WTC11 (cell line): Measurements from ENCODE around the gene FUT8. TPM values are rescaled to one million over a fixed set of nuclear protein-coding genes. Genes with fewer than 3 reads are reported as not detected.

Source experiments
- ATAC-seq: fragments of 200-7000 bp; cut with Tn5 transposase; 2 replicates; pipeline ENCODE4 v1.10.0; 2021; ENCODE audit warnings: mild to moderate bottlenecking, moderate library complexity
- CTCF ChIA-PET: fragments of 300-600 bp; sonication (Branson Sonifier 250); formaldehyde crosslinking; loops from one replicate; lab custom pipeline; 2021; ENCODE audit warnings: antibody characterized with exemption; lab: Charles Lee
- POLR2A ChIA-PET: fragments of 350-600 bp; sonication (Branson Sonifier 250); formaldehyde crosslinking; loops from one replicate; lab custom pipeline; 2021; ENCODE audit warnings: antibody characterized with exemption; lab: Charles Lee
- DNase-seq: peaks from one replicate; pipeline ENCODE4 v3.0.0; 2021; ENCODE audit warnings: low spot score
- H3K27ac Mint-ChIP-seq: 2 replicates; pipeline ENCODE4 v1.8.0; 2021; ENCODE audit warnings: mixed read lengths
- H3K27me3 Mint-ChIP-seq: 2 replicates; pipeline ENCODE4 v1.8.0; 2021; ENCODE audit warnings: low read depth, mild to moderate bottlenecking, moderate library complexity, mixed read lengths
- H3K36me3 Mint-ChIP-seq: 2 replicates; pipeline ENCODE4 v1.8.0; 2021; ENCODE audit warnings: mixed read lengths
- H3K4me1 Mint-ChIP-seq: 2 replicates; pipeline ENCODE4 v1.8.0; 2022; ENCODE audit warnings: mixed read lengths
- H3K4me3 Mint-ChIP-seq: 2 replicates; pipeline ENCODE4 v1.8.0; 2021; ENCODE audit warnings: mild to moderate bottlenecking, moderate library complexity, mixed read lengths
- H3K9me3 Mint-ChIP-seq: 2 replicates; pipeline ENCODE4 v1.8.0; 2021; ENCODE audit warnings: mixed read lengths
- AR ChIP-seq: fragments of 250-450 bp; sonication (Bioruptor Pico); IDR thresholded peaks from 2 replicates; pipeline ENCODE4 v1.9.0; 2021; ENCODE audit warnings: mild to moderate bottlenecking
- ATF1 ChIP-seq: sonication (generic); formaldehyde crosslinking; IDR thresholded peaks from 2 replicates; pipeline ENCODE4 v1.8.1; 2023; ENCODE audit warnings: mild to moderate bottlenecking, moderate library complexity, missing genetic modification reagents
- ATF3 ChIP-seq: sonication (generic); formaldehyde crosslinking; conservative IDR thresholded peaks from 2 replicates; pipeline ENCODE4 v1.8.1; 2022; ENCODE audit warnings: mild to moderate bottlenecking, missing genetic modification reagents
- ATF6 ChIP-seq: sonication (generic); formaldehyde crosslinking; IDR thresholded peaks from 2 replicates; pipeline ENCODE4 v1.8.1; 2023; ENCODE audit warnings: mild to moderate bottlenecking, missing genetic modification reagents
- CTCF ChIP-seq: fragments of 200-600 bp; IDR thresholded peaks from 2 replicates; pipeline ENCODE4 v1.8.0; 2022; ENCODE audit warnings: antibody characterized with exemption
- E2F1 ChIP-seq: sonication (generic); formaldehyde crosslinking; IDR thresholded peaks from 2 replicates; pipeline ENCODE4 v1.8.0; 2022; ENCODE audit warnings: mild to moderate bottlenecking, missing genetic modification reagents
- E2F4 ChIP-seq: sonication (generic); formaldehyde crosslinking; IDR thresholded peaks from 2 replicates; pipeline ENCODE4 v1.8.1; 2022; ENCODE audit warnings: low read depth, mild to moderate bottlenecking, moderate library complexity, missing genetic modification reagents, borderline replicate concordance
- GABPB1 ChIP-seq: sonication (generic); formaldehyde crosslinking; IDR thresholded peaks from 2 replicates; pipeline ENCODE4 v1.8.1; 2023; ENCODE audit warnings: mild to moderate bottlenecking, missing genetic modification reagents
- GRHL2 ChIP-seq: fragments of 250-450 bp; sonication (Bioruptor Pico); IDR thresholded peaks from 2 replicates; pipeline ENCODE4 v1.8.0; 2022; ENCODE audit warnings: mild to moderate bottlenecking, moderate library complexity; ENCODE audit not compliant: insufficient replicate concordance, severe bottlenecking
- NFE2L1 ChIP-seq: sonication (generic); formaldehyde crosslinking; IDR thresholded peaks from 2 replicates; pipeline ENCODE4 v1.8.1; 2023; ENCODE audit warnings: missing genetic modification reagents
- OVOL2 ChIP-seq: fragments of 250-450 bp; sonication (Bioruptor Pico); IDR thresholded peaks from 2 replicates; pipeline ENCODE4 v1.9.0; 2021; ENCODE audit warnings: mild to moderate bottlenecking, borderline replicate concordance
- PRRX2 ChIP-seq: fragments of 250-450 bp; sonication (Bioruptor Pico); IDR thresholded peaks from 2 replicates; pipeline ENCODE4 v1.8.0; 2021; ENCODE audit warnings: mild to moderate bottlenecking
- STAT6 ChIP-seq: sonication (generic); formaldehyde crosslinking; conservative IDR thresholded peaks from 2 replicates; pipeline ENCODE4 v1.8.1; 2023; ENCODE audit warnings: mild to moderate bottlenecking, low read depth, missing genetic modification reagents, moderate library complexity
- USF1 ChIP-seq: sonication (generic); formaldehyde crosslinking; IDR thresholded peaks from 2 replicates; pipeline ENCODE4 v1.8.0; 2022; ENCODE audit warnings: mild to moderate bottlenecking, missing genetic modification reagents
- ZMAT4 ChIP-seq: fragments of 250-450 bp; sonication (Bioruptor Pico); IDR thresholded peaks from 2 replicates; pipeline ENCODE4 v1.9.0; 2021; ENCODE audit warnings: mild to moderate bottlenecking
- ZNF219 ChIP-seq: sonication (generic); formaldehyde crosslinking; IDR thresholded peaks from 2 replicates; pipeline ENCODE4 v1.8.0; 2023; ENCODE audit warnings: missing genetic modification reagents, mild to moderate bottlenecking, borderline replicate concordance
- ZNF317 ChIP-seq: sonication (generic); formaldehyde crosslinking; IDR thresholded peaks from 2 replicates; pipeline ENCODE4 v1.8.1; 2023; ENCODE audit warnings: low read depth, mild to moderate bottlenecking, moderate library complexity, missing genetic modification reagents, borderline replicate concordance
- ZNF423 ChIP-seq: fragments of 250-450 bp; sonication (Bioruptor Pico); IDR thresholded peaks from 2 replicates; pipeline ENCODE4 v2.1.2; 2022; ENCODE audit warnings: mild to moderate bottlenecking, moderate library complexity
- total RNA-seq: library from RNA; stranded (reverse); gene quantifications from 3 replicates; pipeline ENCODE4 v1.2.3, GENCODE V29; 2021

FUT8 gene
- total RNA-seq, 1 experiment from 2014 or later = 37.9 TPM

- TF ChIP-seq E2F1 (CRISPR knock-in tag) (no peak), AR (CRISPR knock-in tag) (no peak), ZMAT4 (CRISPR knock-in tag) (no peak), PRRX2 (CRISPR knock-in tag) (no peak), ZNF219 (no peak), ZNF423 (CRISPR knock-in tag) (no peak)
- TF ChIP-seq, all 79 proteins: peak for 0
These were observed 9.3 kb upstream of the FUT8 start (continued) for GRCh38 chr14:65403231-65403630.

GRCh38 chr14:65408113-65408512 lies 4.4 kb upstream of the FUT8 start:
- H3K9me3 Mint-ChIP-seq = no peaks in the 10 kb centered on the region
- H3K36me3 Mint-ChIP-seq = no peaks in the 10 kb centered on the region
- no peak overlapping the region; the same call in 1 of the 2 replicates for H3K27ac Mint-ChIP-seq
- H3K4me1 Mint-ChIP-seq = peaks cover 8% of the 10 kb centered on the region
- ChIA-PET CTCF (no interaction called here), POLR2A (no interaction called here)
- TF ChIP-seq E2F4 (CRISPR knock-in tag) (no peak), PRRX2 (CRISPR knock-in tag) (no peak), USF1 (CRISPR knock-in tag) (no peak)
- TF ChIP-seq, all 79 proteins: peak for 0
- Mint-ChIP-seq H3K4me3 (no peak overlapping the region), H3K27me3 (no peaks in the 10 kb centered on the region)
- no peak for DNase-seq
- ATAC-seq = no peak

- POLR2A ChIA-PET = interaction anchor here (0.7 kb wide), 1 partner anchor 548 kb away, joined by 7 read pairs; no protein-coding TSS in a partner anchor
- Mint-ChIP-seq H3K27ac (no peak overlapping the region), H3K4me1 (peaks cover 25% of the 10 kb centered on the region), H3K9me3 (no peaks in the 10 kb centered on the region), H3K27me3 (peaks cover 7% of the 10 kb centered on the region; the same call in 1 of the 2 replicates), H3K36me3 (no peaks in the 10 kb centered on the region), H3K4me3 (no peak overlapping the region)
- ATAC-seq (no peak), DNase-seq (no peak)
- CTCF ChIA-PET = interaction anchor here (1.7 kb wide), 1 partner anchor 414 kb away, joined by 12 read pairs; no protein-coding TSS in a partner anchor
- no peak for TF ChIP-seq ATF6
- TF ChIP-seq ATF3 (CRISPR knock-in tag) = no peak
- TF ChIP-seq ZNF317 (CRISPR knock-in tag) = no peak
- no peak for TF ChIP-seq GABPB1 (CRISPR knock-in tag)
- no peak for TF ChIP-seq NFE2L1
- TF ChIP-seq ZNF219 = no peak
- no peak for TF ChIP-seq OVOL2 (CRISPR knock-in tag)
- TF ChIP-seq ATF1 (CRISPR knock-in tag) = no peak
- TF ChIP-seq CTCF = no peak
- no peak for TF ChIP-seq GRHL2 (CRISPR knock-in tag)
- TF ChIP-seq STAT6 = no peak
These were observed 1.9 kb upstream of the FUT8 start for GRCh38 chr14:65410640-65411039.
